GM18870 (cell line): ENCODE results near the gene SLC17A7.
"Not testable (repeated sequence)": the region's sequence is repeated elsewhere in the genome, so short reads cannot be mapped to it uniquely, and the experiment has no call there.

ENCODE experiments used
- ATAC-seq: cut with Tn5 transposase; IDR thresholded peaks from one replicate; pipeline ENCODE4 v1.9.1; 2021; ENCODE audit warnings: moderate library complexity; ENCODE audit not compliant: unreplicated experiment

The SLC17A7 gene

GRCh38 chr19:49445997-49446396, 4.7 kb upstream of the SLC17A7 start:
- ATAC-seq: no peak

- not testable (repeated sequence) for ATAC-seq
Observed at GRCh38 chr19:49444100-49444700, 2.9 kb upstream of the SLC17A7 start.

- ATAC-seq: peak; percentile 64
Observed at GRCh38 chr19:49443366-49444099, 2.2 kb upstream of the SLC17A7 start.

GRCh38 chr19:49442771-49443365, 1.5 kb upstream of the SLC17A7 start:
- ATAC-seq: peak; percentile 13

GRCh38 chr19:49442354-49442753, 1.0 kb upstream of the SLC17A7 start:
- no peak for ATAC-seq

- ATAC-seq: no peak
Observed at GRCh38 chr19:49441960-49442350, 628 bp upstream of the SLC17A7 start.

- ATAC-seq: no peak
Observed at GRCh38 chr19:49440439-49441209, 703 bp downstream of the SLC17A7 start.

- no peak for ATAC-seq
Observed at GRCh38 chr19:49439836-49440235, 1.5 kb downstream of the SLC17A7 start.

GRCh38 chr19:49438261-49438660, 3.1 kb downstream of the SLC17A7 start:
- no peak for ATAC-seq

GRCh38 chr19:49437231-49437630, 4.1 kb downstream of the SLC17A7 start:
- no peak for ATAC-seq

- ATAC-seq: no peak
Observed at GRCh38 chr19:49436381-49437017, 4.8 kb downstream of the SLC17A7 start.

GRCh38 chr19:49435670-49436069, 5.7 kb downstream of the SLC17A7 start:
- no peak for ATAC-seq

- ATAC-seq: no peak
Observed at GRCh38 chr19:49434907-49435583, 6.3 kb downstream of the SLC17A7 start.

- no peak for ATAC-seq
Observed at GRCh38 chr19:49433240-49433901, 8.0 kb downstream of the SLC17A7 start.

- ATAC-seq: no peak
Observed at GRCh38 chr19:49432141-49433073, 8.9 kb downstream of the SLC17A7 start.

GRCh38 chr19:49431330-49431749, 10.0 kb downstream of the SLC17A7 start:
- ATAC-seq: no peak

- no peak for ATAC-seq
Observed at GRCh38 chr19:49430678-49431329, 10.5 kb downstream of the SLC17A7 start.

- no peak for ATAC-seq
Observed at GRCh38 chr19:49430172-49430677, 11.1 kb downstream of the SLC17A7 start.
